Uterus (tissue), 4 donors: ENCODE measurements around the gene S1PR3. TPM values are rescaled to one million over a fixed set of nuclear protein-coding genes. Genes with fewer than 3 reads are reported as not detected.

Experiments
- DNase-seq, 2 donors: peaks; one replicate each; pipeline ENCODE4 v3.0.0-alpha.2; 2019 to 2020
- H3K27ac ChIP-seq, 2 donors: fragments of 200-600 bp; sonication (generic); 1 replicate in 1 of 2; 2 replicates in 1 of 2; pipeline ENCODE4 v1.5.1; 2016 to 2018
- H3K27me3 ChIP-seq, 2 donors: fragments of 200-600 bp; sonication (generic); one replicate each; pipeline ENCODE4 v1.5.1; 2018 to 2019; ENCODE audit warnings: control low read depth in 1 of 2
- H3K36me3 ChIP-seq, 2 donors: fragments of 200-600 bp; sonication (generic); one replicate each; pipeline ENCODE4 v1.5.1; 2019; ENCODE audit warnings: control low read depth in 1 of 2
- H3K4me1 ChIP-seq, 2 donors: fragments of 200-600 bp; sonication (generic); one replicate each; pipeline ENCODE4 v1.5.1; 2018 to 2019; ENCODE audit warnings: control low read depth in 1 of 2
- H3K4me3 ChIP-seq, 2 donors: fragments of 200-600 bp; sonication (generic); 1 replicate in 1 of 2; 2 replicates in 1 of 2; pipeline ENCODE4 v1.5.1; 2018 to 2019; ENCODE audit warnings: mild to moderate bottlenecking in 1 of 2
- H3K9me3 ChIP-seq, 2 donors: fragments of 200-600 bp; sonication (generic); one replicate each; pipeline ENCODE4 v1.5.1; 2019; ENCODE audit warnings: control low read depth in 1 of 2
- POLR2A ChIP-seq, 2 donors: fragments of 450-650 bp; IDR thresholded peaks; one replicate each; pipeline ENCODE4 v1.6.1; 2016; ENCODE audit warnings: antibody characterized with exemption in 2 of 2, mild to moderate bottlenecking in 1 of 2, moderate library complexity in 1 of 2
- intact Hi-C: fragments of 100-400 bp; cut with DNase I; formaldehyde crosslinking; loops from one replicate; pipeline ENCODE4 v1.15.1; 2023; ENCODE audit warnings: low total_unique reads
- total RNA-seq, 4 donors: library from RNA; depleted of rRNA in 3 of 4; stranded (reverse); fragments of >200 nt in 3 of 4; gene quantifications; one replicate each; pipeline versions ENCODE4 v1.1.0 to v1.2.4, GENCODE V29; 2014 to 2023
- TF ChIP-seq, protein P1 (sequence below), 4 experiments: fragments of 200-600 bp in 2 of 4; fragments of 450-650 bp in 2 of 4; sonication (generic) in 2 of 4; IDR thresholded peaks; one replicate each; pipeline ENCODE4 v1.5.1; 2016 to 2019; ENCODE audit warnings: antibody characterized with exemption in 4 of 4, mild to moderate bottlenecking in 2 of 4, moderate library complexity in 1 of 4
- donor health status: DM: yes; HTN: yes; CAD: no.

Gene S1PR3
- total RNA-seq, 4 donors from 2014 or later: 6.4 to 57.3 (median 26.3) TPM

DNA sequence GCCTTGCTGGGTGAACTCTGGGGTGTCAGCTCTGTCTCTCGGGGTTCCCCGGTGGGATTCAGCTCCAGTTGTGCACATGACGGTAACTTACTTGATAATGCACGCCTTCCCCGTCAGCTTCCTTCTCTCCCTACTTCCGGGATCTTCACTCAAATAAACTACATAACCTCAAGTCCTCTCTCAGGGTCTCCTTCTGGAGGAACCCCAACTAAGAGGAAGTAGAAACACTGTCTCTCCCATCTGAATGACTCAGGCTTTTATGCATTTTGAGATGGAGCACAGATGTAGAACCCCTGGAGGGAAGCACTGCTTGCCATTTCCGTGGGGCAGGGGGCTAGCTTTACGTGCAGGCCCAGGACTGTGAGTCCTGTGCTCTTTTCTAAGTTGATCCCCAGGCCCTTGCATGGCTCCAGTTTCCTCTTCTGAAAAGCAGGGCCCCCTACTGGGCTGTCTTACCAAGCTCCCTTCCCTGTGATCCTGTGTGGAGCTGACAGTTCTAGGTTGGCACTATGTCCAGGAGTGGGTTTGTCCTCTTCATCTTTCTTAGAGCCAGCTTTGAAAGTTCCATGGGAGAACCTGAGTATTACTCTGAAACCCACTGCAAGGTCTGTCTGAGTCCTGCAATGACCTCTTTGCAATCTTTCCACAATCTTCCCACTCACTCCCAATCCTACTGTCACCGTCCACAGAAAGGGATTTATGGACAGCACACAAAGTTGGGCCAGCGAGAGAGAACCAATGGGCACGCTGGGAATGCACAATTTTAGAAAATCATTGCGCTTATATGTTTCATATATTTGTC lies 17.7 kb downstream of the S1PR3 start:
- TF ChIP-seq POLR2A (IDR thresholded peaks at IDR 0.05): no peak
- TF ChIP-seq, protein P1, sequence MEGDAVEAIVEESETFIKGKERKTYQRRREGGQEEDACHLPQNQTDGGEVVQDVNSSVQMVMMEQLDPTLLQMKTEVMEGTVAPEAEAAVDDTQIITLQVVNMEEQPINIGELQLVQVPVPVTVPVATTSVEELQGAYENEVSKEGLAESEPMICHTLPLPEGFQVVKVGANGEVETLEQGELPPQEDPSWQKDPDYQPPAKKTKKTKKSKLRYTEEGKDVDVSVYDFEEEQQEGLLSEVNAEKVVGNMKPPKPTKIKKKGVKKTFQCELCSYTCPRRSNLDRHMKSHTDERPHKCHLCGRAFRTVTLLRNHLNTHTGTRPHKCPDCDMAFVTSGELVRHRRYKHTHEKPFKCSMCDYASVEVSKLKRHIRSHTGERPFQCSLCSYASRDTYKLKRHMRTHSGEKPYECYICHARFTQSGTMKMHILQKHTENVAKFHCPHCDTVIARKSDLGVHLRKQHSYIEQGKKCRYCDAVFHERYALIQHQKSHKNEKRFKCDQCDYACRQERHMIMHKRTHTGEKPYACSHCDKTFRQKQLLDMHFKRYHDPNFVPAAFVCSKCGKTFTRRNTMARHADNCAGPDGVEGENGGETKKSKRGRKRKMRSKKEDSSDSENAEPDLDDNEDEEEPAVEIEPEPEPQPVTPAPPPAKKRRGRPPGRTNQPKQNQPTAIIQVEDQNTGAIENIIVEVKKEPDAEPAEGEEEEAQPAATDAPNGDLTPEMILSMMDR (IDR thresholded peaks at IDR 0.05): no peak
- H3K27ac ChIP-seq: no peak overlapping the region
- no peaks in the 10 kb centered on the region for H3K36me3 ChIP-seq
- intact Hi-C loops: no loop called here
- H3K9me3 ChIP-seq: no peaks in the 10 kb centered on the region
- no peaks in the 10 kb centered on the region for H3K27me3 ChIP-seq
- DNase-seq: no peak
- no peaks in the 10 kb centered on the region for H3K4me1 ChIP-seq
- no peak overlapping the region for H3K4me3 ChIP-seq

DNA sequence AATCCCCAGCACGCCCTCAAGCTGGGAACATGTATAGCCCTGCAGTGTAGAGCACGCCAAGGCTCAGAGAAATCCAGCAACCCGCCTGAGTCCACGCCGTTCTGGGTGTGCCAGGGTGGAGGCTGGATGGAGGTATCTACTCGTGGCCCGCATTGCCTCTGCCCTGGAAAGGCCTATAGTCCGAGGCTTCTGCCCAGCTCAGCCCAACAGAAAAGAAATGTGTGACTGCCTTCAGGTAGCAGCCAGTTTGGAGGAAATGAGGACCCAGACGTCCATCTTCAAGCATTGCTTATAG lies 18.2 kb downstream of the S1PR3 start:
- intact Hi-C loops: no loop called here
- H3K9me3 ChIP-seq: no peaks in the 10 kb centered on the region
- no peak overlapping the region for H3K4me3 ChIP-seq
- no peak for DNase-seq
- no peaks in the 10 kb centered on the region for H3K27me3 ChIP-seq
- TF ChIP-seq, protein P1 (IDR thresholded peaks at IDR 0.05): no peak
- no peak for TF ChIP-seq POLR2A (IDR thresholded peaks at IDR 0.05)
- no peaks in the 10 kb centered on the region for H3K4me1 ChIP-seq
- no peak overlapping the region for H3K27ac ChIP-seq
- no peaks in the 10 kb centered on the region for H3K36me3 ChIP-seq

DNA sequence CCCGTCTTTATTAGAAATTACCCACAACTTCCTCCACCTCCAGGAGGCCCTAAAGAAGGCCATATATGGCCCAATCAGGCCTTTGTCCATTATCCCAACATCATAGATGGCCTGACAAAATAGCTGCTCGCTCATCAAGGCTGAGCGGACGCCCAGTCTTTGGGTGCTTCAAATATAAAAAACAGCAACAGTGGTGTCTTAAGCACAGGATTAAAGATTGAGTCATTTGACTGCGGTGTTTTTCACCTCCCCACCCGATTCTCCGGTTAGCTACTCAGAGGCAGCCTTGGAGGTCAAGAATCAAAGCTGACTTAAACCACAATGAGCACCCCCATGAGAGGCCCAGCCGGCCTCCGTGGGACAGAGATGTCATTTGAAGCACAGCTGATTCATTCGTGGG lies 18.8 kb downstream of the S1PR3 start:
- Histone ChIP-seq H3K9me3 (no peaks in the 10 kb centered on the region), H3K27me3 (no peaks in the 10 kb centered on the region), H3K36me3 (no peaks in the 10 kb centered on the region), H3K4me1 (no peaks in the 10 kb centered on the region), H3K4me3 (no peak overlapping the region), H3K27ac (no peak overlapping the region)
- no peak for DNase-seq
- TF ChIP-seq, protein P1 (IDR thresholded peaks at IDR 0.05): no peak
- TF ChIP-seq POLR2A (IDR thresholded peaks at IDR 0.05): no peak
- intact Hi-C loops: no loop called here

DNA sequence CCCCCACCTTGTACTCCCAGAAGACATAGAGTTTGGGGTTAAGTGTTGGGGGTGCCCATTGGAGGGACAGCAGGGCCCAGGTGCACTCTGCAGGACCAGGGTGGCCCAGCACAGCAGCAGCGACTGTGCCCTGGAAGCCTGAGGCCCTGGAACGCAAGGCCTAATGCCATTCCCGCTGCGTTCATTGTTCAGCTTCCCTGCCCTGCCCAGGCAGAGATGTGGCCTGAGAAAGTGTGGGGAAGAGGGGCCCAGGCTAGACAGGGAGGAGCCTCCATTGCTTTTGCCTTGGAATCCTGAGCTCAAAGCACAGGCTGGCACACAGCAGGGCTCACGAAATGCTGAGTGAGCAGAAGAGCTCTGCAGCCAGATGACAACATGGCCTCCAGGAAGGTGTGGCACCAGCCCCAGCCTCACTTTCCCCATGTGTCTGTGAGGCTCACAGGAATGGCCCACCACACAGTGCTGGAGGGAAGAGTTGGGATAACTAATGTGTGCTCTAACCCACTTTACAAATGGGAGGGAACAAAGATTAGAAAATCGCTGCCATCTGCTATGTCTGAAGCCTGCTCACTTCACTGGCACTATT lies 19.4 kb downstream of the S1PR3 start:
- H3K27ac ChIP-seq: no peak overlapping the region
- H3K4me1 ChIP-seq: no peaks in the 10 kb centered on the region
- TF ChIP-seq, protein P1 (IDR thresholded peaks at IDR 0.05): no peak
- no peaks in the 10 kb centered on the region for H3K9me3 ChIP-seq
- no peaks in the 10 kb centered on the region for H3K36me3 ChIP-seq
- intact Hi-C loops: no loop called here
- DNase-seq: no peak
- H3K27me3 ChIP-seq: no peaks in the 10 kb centered on the region
- no peak overlapping the region for H3K4me3 ChIP-seq

DNA sequence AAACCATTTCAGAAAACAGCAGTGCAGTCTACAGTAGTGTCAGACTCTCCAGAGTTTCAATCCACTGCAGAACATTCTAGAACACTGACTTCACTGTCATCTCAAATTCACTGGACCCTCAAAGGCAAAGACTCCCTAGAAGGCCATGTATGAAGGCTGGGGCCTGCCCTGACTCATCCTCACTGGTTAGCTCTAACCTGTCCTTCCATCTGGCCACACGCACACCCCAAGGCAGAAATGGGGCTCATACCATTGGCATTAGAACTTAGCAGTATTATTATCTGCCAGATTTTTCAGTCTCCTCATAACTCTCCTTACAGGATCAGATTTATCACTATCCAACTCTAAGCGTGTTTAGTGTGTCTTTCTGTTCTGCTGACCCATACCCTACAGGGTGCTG lies 20.4 kb downstream of the S1PR3 start:
- H3K36me3 ChIP-seq: no peaks in the 10 kb centered on the region
- no peaks in the 10 kb centered on the region for H3K27me3 ChIP-seq
- DNase-seq: no peak
- H3K4me1 ChIP-seq: no peaks in the 10 kb centered on the region
- no peak overlapping the region for H3K4me3 ChIP-seq
- intact Hi-C loops: no loop called here
- H3K27ac ChIP-seq: no peak overlapping the region
- TF ChIP-seq, protein P1 (IDR thresholded peaks at IDR 0.05): no peak
- no peaks in the 10 kb centered on the region for H3K9me3 ChIP-seq
